ENCODE results near the gene ZDHHC11.

DNA sequence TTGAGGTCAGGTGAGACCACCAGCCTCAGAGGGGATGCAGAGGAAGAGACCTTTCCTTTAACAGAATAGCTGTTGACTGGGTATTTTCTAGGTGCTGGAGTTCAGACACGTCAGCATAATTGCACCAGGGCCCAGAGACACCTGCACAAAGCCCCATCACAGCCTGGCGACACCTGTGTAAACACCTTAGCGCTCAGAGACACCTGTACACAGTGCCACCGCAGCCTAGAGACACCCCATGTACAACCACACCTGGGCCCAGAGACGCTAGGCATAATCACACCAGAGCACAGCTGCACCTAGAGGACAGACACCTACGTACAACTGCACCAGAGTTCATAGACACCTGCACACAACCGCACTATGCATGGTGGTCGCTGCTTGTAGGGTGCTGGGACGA is 42.9 kb upstream of the ZDHHC11 start:
- TF ChIP-seq, protein P1, sequence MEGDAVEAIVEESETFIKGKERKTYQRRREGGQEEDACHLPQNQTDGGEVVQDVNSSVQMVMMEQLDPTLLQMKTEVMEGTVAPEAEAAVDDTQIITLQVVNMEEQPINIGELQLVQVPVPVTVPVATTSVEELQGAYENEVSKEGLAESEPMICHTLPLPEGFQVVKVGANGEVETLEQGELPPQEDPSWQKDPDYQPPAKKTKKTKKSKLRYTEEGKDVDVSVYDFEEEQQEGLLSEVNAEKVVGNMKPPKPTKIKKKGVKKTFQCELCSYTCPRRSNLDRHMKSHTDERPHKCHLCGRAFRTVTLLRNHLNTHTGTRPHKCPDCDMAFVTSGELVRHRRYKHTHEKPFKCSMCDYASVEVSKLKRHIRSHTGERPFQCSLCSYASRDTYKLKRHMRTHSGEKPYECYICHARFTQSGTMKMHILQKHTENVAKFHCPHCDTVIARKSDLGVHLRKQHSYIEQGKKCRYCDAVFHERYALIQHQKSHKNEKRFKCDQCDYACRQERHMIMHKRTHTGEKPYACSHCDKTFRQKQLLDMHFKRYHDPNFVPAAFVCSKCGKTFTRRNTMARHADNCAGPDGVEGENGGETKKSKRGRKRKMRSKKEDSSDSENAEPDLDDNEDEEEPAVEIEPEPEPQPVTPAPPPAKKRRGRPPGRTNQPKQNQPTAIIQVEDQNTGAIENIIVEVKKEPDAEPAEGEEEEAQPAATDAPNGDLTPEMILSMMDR (conservative IDR thresholded peaks at IDR 0.05; ENCODE audit: low read length) = no peak
- TF ChIP-seq EZH2phosphoT487 (IDR thresholded peaks at IDR 0.05; ENCODE audit: borderline replicate concordance, low read depth, low read length) = no peak
